Neural progenitor cell (in vitro differentiated cells): ENCODE measurements around the gene ST3GAL6. TPM values are rescaled to one million over a fixed set of nuclear protein-coding genes. Genes with fewer than 3 reads are reported as not detected.
A peak's percentile ranks its signal among the peaks of the same experiment; 100 is the strongest.

Source experiments
- DNase-seq: peaks from one replicate; pipeline ENCODE4 v3.0.0-alpha.2; 2016; ENCODE audit warnings: low spot score
- H2AFZ ChIP-seq: fragments of 200-600 bp; sonication (generic); replicated peaks from 2 replicates; pipeline ENCODE4 v1.6.1; 2016; ENCODE audit warnings: antibody characterized with exemption
- H3F3A ChIP-seq: fragments of 200-600 bp; sonication (generic); 2 replicates; pipeline ENCODE4 v1.6.1; 2016; ENCODE audit warnings: antibody characterized with exemption, low read depth
- H3K27ac ChIP-seq: fragments of 200-600 bp; sonication (generic); 2 replicates; pipeline ENCODE4 v1.5.1; 2016; ENCODE audit warnings: mild to moderate bottlenecking
- H3K27me3 ChIP-seq: fragments of 200-600 bp; sonication (generic); 2 replicates; pipeline ENCODE4 v1.6.1; 2016; ENCODE audit warnings: mild to moderate bottlenecking, moderate library complexity
- H3K36me3 ChIP-seq: fragments of 200-600 bp; sonication (generic); 2 replicates; pipeline ENCODE4 v1.5.1; 2016
- H3K4me1 ChIP-seq: fragments of 200-600 bp; sonication (generic); 2 replicates; pipeline ENCODE4 v1.6.1; 2016; ENCODE audit warnings: mixed run types
- H3K4me2 ChIP-seq: fragments of 200-600 bp; sonication (generic); 2 replicates; pipeline ENCODE4 v1.6.1; 2016
- H3K4me3 ChIP-seq: fragments of 200-600 bp; sonication (generic); 2 replicates; pipeline ENCODE4 v1.5.1; 2016
- H3K79me2 ChIP-seq: fragments of 200-600 bp; sonication (generic); 2 replicates; pipeline ENCODE4 v1.6.1; 2016; ENCODE audit warnings: low read depth
- H3K9ac ChIP-seq: fragments of 200-600 bp; sonication (generic); 2 replicates; pipeline ENCODE4 v1.6.1; 2016
- H3K9me3 ChIP-seq: fragments of 200-600 bp; sonication (generic); 2 replicates; pipeline ENCODE4 v1.5.1; 2016; ENCODE audit warnings: low read depth
- H4K20me1 ChIP-seq: fragments of 200-600 bp; sonication (generic); 2 replicates; pipeline ENCODE4 v1.6.1; 2016; ENCODE audit warnings: low read depth
- H3K27ac Mint-ChIP-seq: 3 replicates; pipeline ENCODE4 v1.8.0; 2021; ENCODE audit warnings: mixed read lengths
- H3K27me3 Mint-ChIP-seq: 2 replicates; pipeline ENCODE4 v1.8.0; 2022; ENCODE audit warnings: low read depth, mild to moderate bottlenecking, inconsistent platforms, moderate library complexity, mixed read lengths; ENCODE audit not compliant: insufficient read depth
- H3K36me3 Mint-ChIP-seq: 3 replicates; pipeline ENCODE4 v1.8.0; 2021; ENCODE audit warnings: mixed read lengths
- H3K4me1 Mint-ChIP-seq: 3 replicates; pipeline ENCODE4 v1.8.0; 2021; ENCODE audit warnings: mixed read lengths
- H3K4me3 Mint-ChIP-seq: 3 replicates; pipeline ENCODE4 v1.8.0; 2021; ENCODE audit warnings: mild to moderate bottlenecking, moderate library complexity, mixed read lengths
- H3K9me3 Mint-ChIP-seq: 3 replicates; pipeline ENCODE4 v1.8.0; 2020; ENCODE audit warnings: mixed read lengths
- CTCF ChIP-seq: fragments of 200-600 bp; sonication (generic); IDR thresholded peaks from 2 replicates; pipeline ENCODE4 v1.5.1; 2017; ENCODE audit warnings: antibody characterized with exemption, mild to moderate bottlenecking
- EZH2 ChIP-seq: fragments of 200-600 bp; sonication (generic); IDR thresholded peaks from 2 replicates; pipeline ENCODE4 v1.6.1; 2017; ENCODE audit warnings: antibody characterized with exemption, mild to moderate bottlenecking, moderate library complexity
- EZH2phosphoT487 ChIP-seq: fragments of 200-600 bp; sonication (generic); IDR thresholded peaks from 2 replicates; pipeline ENCODE4 v1.6.1; 2017; ENCODE audit warnings: antibody characterized with exemption
- total RNA-seq: library from RNA; depleted of rRNA; stranded (reverse); fragments of >200 nt; gene quantifications from 2 replicates; pipeline ENCODE4 v1.2.3, GENCODE V29; 2015; ENCODE audit warnings: low replicate concordance

The ST3GAL6 gene
- total RNA-seq, 1 donor from 2014 or later = 18.6 TPM

GRCh38 chr3:98746882-98747281, 16.3 kb upstream of the ST3GAL6 start:
- no peak overlapping the region for H3K4me2 ChIP-seq
- peaks cover 3% of the 10 kb centered on the region for H3K4me1 Mint-ChIP-seq
- peaks cover 3% of the 10 kb centered on the region for H3K79me2 ChIP-seq
- no peaks in the 10 kb centered on the region for H3K9me3 Mint-ChIP-seq
- no peak overlapping the region for H2AFZ ChIP-seq
- H3F3A ChIP-seq = no peaks in the 10 kb centered on the region
- H3K9ac ChIP-seq = no peak overlapping the region
- no peaks in the 10 kb centered on the region for H3K27me3 Mint-ChIP-seq
- no peak overlapping the region for H3K27ac ChIP-seq
- no peaks in the 10 kb centered on the region for H3K4me1 ChIP-seq
- H3K36me3 ChIP-seq = no peaks in the 10 kb centered on the region
- H3K27me3 ChIP-seq = no peaks in the 10 kb centered on the region
- H3K4me3 Mint-ChIP-seq = no peak overlapping the region
- no peaks in the 10 kb centered on the region for H3K9me3 ChIP-seq
- H3K36me3 Mint-ChIP-seq = no peaks in the 10 kb centered on the region
- no peaks in the 10 kb centered on the region for H4K20me1 ChIP-seq
- DNase-seq = peak; percentile 8
- TF ChIP-seq CTCF (no peak), EZH2 (no peak)
- H3K27ac Mint-ChIP-seq = no peak overlapping the region
- no peak overlapping the region for H3K4me3 ChIP-seq

GRCh38 chr3:98750276-98750919, 12.7 kb upstream of the ST3GAL6 start:
- Histone ChIP-seq H3K9me3 (no peaks in the 10 kb centered on the region), H3K4me3 (no peak overlapping the region), H3K27ac (no peak overlapping the region), H2AFZ (no peak overlapping the region), H3K9ac (no peak overlapping the region), H3K36me3 (no peaks in the 10 kb centered on the region), H3K4me2 (no peak overlapping the region), H3F3A (no peaks in the 10 kb centered on the region), H3K79me2 (peaks cover 3% of the 10 kb centered on the region), H4K20me1 (no peaks in the 10 kb centered on the region), H3K27me3 (no peaks in the 10 kb centered on the region), H3K4me1 (no peaks in the 10 kb centered on the region)
- H3K27me3 Mint-ChIP-seq = no peaks in the 10 kb centered on the region
- H3K9me3 Mint-ChIP-seq = no peaks in the 10 kb centered on the region
- H3K27ac Mint-ChIP-seq = no peak overlapping the region
- H3K4me3 Mint-ChIP-seq = no peak overlapping the region
- TF ChIP-seq CTCF (no peak), EZH2phosphoT487 (no peak), EZH2 (no peak)
- H3K4me1 Mint-ChIP-seq = peaks cover under 1% of the 10 kb centered on the region
- H3K36me3 Mint-ChIP-seq = no peaks in the 10 kb centered on the region
- no peak for DNase-seq

GRCh38 chr3:98754483-98754882, 8.7 kb upstream of the ST3GAL6 start:
- no peak for DNase-seq
- Histone ChIP-seq H3K27ac (no peak overlapping the region), H4K20me1 (no peaks in the 10 kb centered on the region), H3K4me2 (no peak overlapping the region), H3K4me1 (peaks cover 7% of the 10 kb centered on the region), H3K9me3 (no peaks in the 10 kb centered on the region), H3K79me2 (no peaks in the 10 kb centered on the region), H3K4me3 (no peak overlapping the region), H3K9ac (no peak overlapping the region), H3F3A (no peaks in the 10 kb centered on the region), H3K27me3 (no peaks in the 10 kb centered on the region), H3K36me3 (no peaks in the 10 kb centered on the region), H2AFZ (no peak overlapping the region)
- no peak overlapping the region for H3K4me3 Mint-ChIP-seq
- peaks cover 3% of the 10 kb centered on the region for H3K36me3 Mint-ChIP-seq
- H3K4me1 Mint-ChIP-seq = peaks cover 4% of the 10 kb centered on the region
- H3K27ac Mint-ChIP-seq = no peak overlapping the region
- no peaks in the 10 kb centered on the region for H3K27me3 Mint-ChIP-seq
- no peak for TF ChIP-seq EZH2
- no peak for TF ChIP-seq CTCF
- no peak for TF ChIP-seq EZH2phosphoT487
- no peaks in the 10 kb centered on the region for H3K9me3 Mint-ChIP-seq
